ENCODE results near the gene CDH13.

The CDH13 gene

GRCh38 chr16:83561876-83562275, 935.1 kb downstream of the CDH13 start:
- DNase-seq (ENCODE audit: low read depth), result peak; percentile 45
- H3K9ac ChIP-seq (ENCODE audit: low read length), result no peak overlapping the region
- no peak overlapping the region for H3K4me3 ChIP-seq (ENCODE audit: low read length)
- H3K9me3 ChIP-seq (ENCODE audit: control insufficient read depth, low read length), result no peaks in the 10 kb centered on the region
- H3K27me3 ChIP-seq (replicated peaks; ENCODE audit: control insufficient read depth, insufficient read depth, low read length), result no peaks in the 10 kb centered on the region
- no peaks in the 10 kb centered on the region for H3K36me3 ChIP-seq (ENCODE audit: control insufficient read depth, insufficient read depth, low read length, severe bottlenecking)
- no peaks in the 10 kb centered on the region for H3K4me1 ChIP-seq (ENCODE audit: control insufficient read depth, insufficient read depth, low read length)

GRCh38 chr16:83568345-83568744, 941.6 kb downstream of the CDH13 start:
- no peaks in the 10 kb centered on the region for H3K4me1 ChIP-seq (ENCODE audit: control insufficient read depth, insufficient read depth, low read length)
- H3K36me3 ChIP-seq (ENCODE audit: control insufficient read depth, insufficient read depth, low read length, severe bottlenecking), result no peaks in the 10 kb centered on the region
- no peak overlapping the region for H3K9ac ChIP-seq (ENCODE audit: low read length)
- no peaks in the 10 kb centered on the region for H3K9me3 ChIP-seq (ENCODE audit: control insufficient read depth, low read length)
- H3K27me3 ChIP-seq (replicated peaks; ENCODE audit: control insufficient read depth, insufficient read depth, low read length), result no peaks in the 10 kb centered on the region
- H3K4me3 ChIP-seq (ENCODE audit: low read length), result no peak overlapping the region
- DNase-seq (ENCODE audit: low read depth), result no peak

- H3K4me1 ChIP-seq (ENCODE audit: control insufficient read depth, insufficient read depth, low read length), result no peaks in the 10 kb centered on the region
- no peak overlapping the region for H3K4me3 ChIP-seq (ENCODE audit: low read length)
- no peaks in the 10 kb centered on the region for H3K36me3 ChIP-seq (ENCODE audit: control insufficient read depth, insufficient read depth, low read length, severe bottlenecking)
- H3K9me3 ChIP-seq (ENCODE audit: control insufficient read depth, low read length), result no peaks in the 10 kb centered on the region
- peak; percentile 41 for DNase-seq (ENCODE audit: low read depth)
- H3K9ac ChIP-seq (ENCODE audit: low read length), result no peak overlapping the region
- no peaks in the 10 kb centered on the region for H3K27me3 ChIP-seq (replicated peaks; ENCODE audit: control insufficient read depth, insufficient read depth, low read length)
Measured at GRCh38 chr16:83574388-83574787, 947.6 kb downstream of the CDH13 start.

DNA sequence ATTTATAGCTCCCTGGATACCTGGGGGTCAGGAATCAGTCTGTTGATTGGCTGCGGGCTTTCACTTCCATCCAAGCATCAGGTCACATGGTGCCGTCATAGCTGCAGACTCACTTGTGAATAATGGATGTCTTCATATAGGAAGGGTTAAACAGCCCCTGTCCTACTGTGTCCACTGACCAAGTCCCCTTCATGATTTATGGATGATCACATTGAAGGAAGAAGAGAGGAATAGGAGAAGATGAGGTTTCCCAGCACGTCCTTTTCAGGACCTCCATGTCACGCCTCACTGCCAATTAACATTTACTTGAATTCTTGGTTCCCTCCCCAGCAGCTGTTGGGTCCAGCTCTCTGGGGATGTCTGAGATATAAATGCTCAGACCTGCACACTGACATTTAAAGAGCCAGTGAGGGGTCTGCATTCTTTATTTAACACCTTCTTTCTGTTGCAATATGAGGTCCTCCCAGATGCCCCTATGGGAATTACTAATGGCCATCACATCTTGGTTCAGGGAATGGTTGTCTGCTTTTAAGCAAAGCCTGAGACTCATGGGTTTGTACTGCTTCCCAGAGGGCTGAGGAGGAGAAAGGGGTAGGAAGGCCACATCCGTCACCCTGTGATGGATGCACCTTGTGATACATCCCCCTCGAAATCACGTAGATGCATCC, 950.4 kb downstream of the CDH13 start:
- no peak for DNase-seq (ENCODE audit: low read depth)
- no peaks in the 10 kb centered on the region for H3K36me3 ChIP-seq (ENCODE audit: control insufficient read depth, insufficient read depth, low read length, severe bottlenecking)
- no peaks in the 10 kb centered on the region for H3K4me1 ChIP-seq (ENCODE audit: control insufficient read depth, insufficient read depth, low read length)
- no peaks in the 10 kb centered on the region for H3K9me3 ChIP-seq (ENCODE audit: control insufficient read depth, low read length)
- no peak overlapping the region for H3K4me3 ChIP-seq (ENCODE audit: low read length)
- H3K27me3 ChIP-seq (replicated peaks; ENCODE audit: control insufficient read depth, insufficient read depth, low read length), result no peaks in the 10 kb centered on the region
- no peak overlapping the region for H3K9ac ChIP-seq (ENCODE audit: low read length)

GRCh38 chr16:83578171-83578570, 951.4 kb downstream of the CDH13 start:
- Histone ChIP-seq H3K4me1 (ENCODE audit: control insufficient read depth, insufficient read depth, low read length) (no peaks in the 10 kb centered on the region), H3K36me3 (ENCODE audit: control insufficient read depth, insufficient read depth, low read length, severe bottlenecking) (no peaks in the 10 kb centered on the region), H3K27me3 (replicated peaks; ENCODE audit: control insufficient read depth, insufficient read depth, low read length) (no peaks in the 10 kb centered on the region), H3K9me3 (ENCODE audit: control insufficient read depth, low read length) (no peaks in the 10 kb centered on the region), H3K9ac (ENCODE audit: low read length) (no peak overlapping the region), H3K4me3 (ENCODE audit: low read length) (no peak overlapping the region)
- no peak for DNase-seq (ENCODE audit: low read depth)

DNA sequence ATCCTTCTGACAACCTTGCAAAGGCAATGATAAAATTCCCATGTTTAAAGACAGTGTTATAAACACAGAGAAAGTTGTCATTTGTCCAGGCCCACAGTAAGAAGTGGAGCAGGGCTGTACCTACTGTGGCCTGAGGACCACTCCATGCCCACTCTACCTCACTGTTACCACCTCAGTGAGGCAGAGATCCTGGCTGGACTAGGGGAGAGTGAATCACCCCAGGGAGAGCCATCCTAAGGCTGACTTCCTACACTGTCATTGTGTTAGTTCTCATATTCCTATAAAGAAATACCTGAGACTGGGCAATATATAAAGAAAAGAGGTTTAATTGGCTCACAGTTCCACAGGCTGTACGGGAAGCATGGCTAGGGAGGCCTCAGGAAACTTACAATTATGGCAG, 952.3 kb downstream of the CDH13 start:
- no peaks in the 10 kb centered on the region for H3K9me3 ChIP-seq (ENCODE audit: control insufficient read depth, low read length)
- no peaks in the 10 kb centered on the region for H3K4me1 ChIP-seq (ENCODE audit: control insufficient read depth, insufficient read depth, low read length)
- no peaks in the 10 kb centered on the region for H3K27me3 ChIP-seq (replicated peaks; ENCODE audit: control insufficient read depth, insufficient read depth, low read length)
- DNase-seq (ENCODE audit: low read depth), result no peak
- H3K4me3 ChIP-seq (ENCODE audit: low read length), result no peak overlapping the region
- H3K36me3 ChIP-seq (ENCODE audit: control insufficient read depth, insufficient read depth, low read length, severe bottlenecking), result no peaks in the 10 kb centered on the region
- no peak overlapping the region for H3K9ac ChIP-seq (ENCODE audit: low read length)

DNA sequence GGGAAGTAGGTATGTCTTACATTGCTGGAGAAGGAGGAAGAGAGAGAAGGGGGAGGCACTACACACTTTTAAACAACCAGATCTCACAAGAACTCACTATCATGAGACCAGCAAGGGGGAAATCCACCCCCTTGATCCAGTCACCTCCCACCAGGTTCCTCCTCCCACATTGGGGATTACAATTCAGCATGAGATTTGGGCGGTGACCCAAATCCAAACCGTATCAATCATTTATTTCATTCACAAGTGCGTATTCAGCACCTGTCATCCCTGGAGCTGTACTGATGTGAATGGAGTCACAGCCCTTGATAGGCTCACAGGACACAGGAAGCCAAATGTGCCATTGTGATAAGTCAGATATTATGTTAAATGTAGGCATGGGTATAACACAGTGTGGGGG, 952.7 kb downstream of the CDH13 start:
- DNase-seq (ENCODE audit: low read depth), result no peak
- no peaks in the 10 kb centered on the region for H3K36me3 ChIP-seq (ENCODE audit: control insufficient read depth, insufficient read depth, low read length, severe bottlenecking)
- H3K9ac ChIP-seq (ENCODE audit: low read length), result no peak overlapping the region
- H3K4me1 ChIP-seq (ENCODE audit: control insufficient read depth, insufficient read depth, low read length), result no peaks in the 10 kb centered on the region
- H3K9me3 ChIP-seq (ENCODE audit: control insufficient read depth, low read length), result no peaks in the 10 kb centered on the region
- H3K27me3 ChIP-seq (replicated peaks; ENCODE audit: control insufficient read depth, insufficient read depth, low read length), result no peaks in the 10 kb centered on the region
- H3K4me3 ChIP-seq (ENCODE audit: low read length), result no peak overlapping the region

- no peak overlapping the region for H3K9ac ChIP-seq (ENCODE audit: low read length)
- H3K4me3 ChIP-seq (ENCODE audit: low read length), result no peak overlapping the region
- H3K4me1 ChIP-seq (ENCODE audit: control insufficient read depth, insufficient read depth, low read length), result no peaks in the 10 kb centered on the region
- H3K36me3 ChIP-seq (ENCODE audit: control insufficient read depth, insufficient read depth, low read length, severe bottlenecking), result no peaks in the 10 kb centered on the region
- DNase-seq (ENCODE audit: low read depth), result no peak
- peaks cover 4% of the 10 kb centered on the region for H3K27me3 ChIP-seq (replicated peaks; ENCODE audit: control insufficient read depth, insufficient read depth, low read length)
- no peaks in the 10 kb centered on the region for H3K9me3 ChIP-seq (ENCODE audit: control insufficient read depth, low read length)
Measured at GRCh38 chr16:83581082-83581481, 954.3 kb downstream of the CDH13 start.

- Histone ChIP-seq H3K36me3 (ENCODE audit: control insufficient read depth, insufficient read depth, low read length, severe bottlenecking) (no peaks in the 10 kb centered on the region), H3K27me3 (replicated peaks; ENCODE audit: control insufficient read depth, insufficient read depth, low read length) (peaks cover 4% of the 10 kb centered on the region), H3K4me1 (ENCODE audit: control insufficient read depth, insufficient read depth, low read length) (no peaks in the 10 kb centered on the region), H3K9me3 (ENCODE audit: control insufficient read depth, low read length) (no peaks in the 10 kb centered on the region), H3K4me3 (ENCODE audit: low read length) (no peak overlapping the region), H3K9ac (ENCODE audit: low read length) (no peak overlapping the region)
- DNase-seq (ENCODE audit: low read depth), result no peak
Measured at GRCh38 chr16:83581994-83582747, 955.4 kb downstream of the CDH13 start.

DNA sequence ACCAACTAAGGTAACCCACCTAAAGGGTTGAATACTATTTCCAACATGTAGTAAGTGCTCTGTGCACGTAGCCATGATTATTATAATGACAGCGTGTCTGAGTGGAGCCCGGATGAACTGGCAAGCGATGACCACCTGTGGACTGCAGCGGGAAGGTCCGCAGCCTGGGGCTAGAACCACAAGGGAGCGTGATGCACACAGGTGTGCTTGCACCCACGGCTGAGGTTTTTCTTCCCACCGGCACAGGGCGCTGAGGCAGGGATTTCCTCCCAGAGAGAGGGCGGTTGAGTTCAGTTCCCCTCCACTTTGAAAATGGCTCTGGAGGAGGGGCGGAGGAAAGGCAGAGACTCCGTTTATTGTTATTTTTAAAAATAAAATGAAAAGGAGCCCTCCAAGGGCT, 959.3 kb downstream of the CDH13 start:
- no peak overlapping the region for H3K4me3 ChIP-seq (ENCODE audit: low read length)
- no peaks in the 10 kb centered on the region for H3K9me3 ChIP-seq (ENCODE audit: control insufficient read depth, low read length)
- no peak for DNase-seq (ENCODE audit: low read depth)
- no peaks in the 10 kb centered on the region for H3K36me3 ChIP-seq (ENCODE audit: control insufficient read depth, insufficient read depth, low read length, severe bottlenecking)
- H3K27me3 ChIP-seq (replicated peaks; ENCODE audit: control insufficient read depth, insufficient read depth, low read length), result peaks cover 4% of the 10 kb centered on the region
- no peaks in the 10 kb centered on the region for H3K4me1 ChIP-seq (ENCODE audit: control insufficient read depth, insufficient read depth, low read length)
- no peak overlapping the region for H3K9ac ChIP-seq (ENCODE audit: low read length)

DNA sequence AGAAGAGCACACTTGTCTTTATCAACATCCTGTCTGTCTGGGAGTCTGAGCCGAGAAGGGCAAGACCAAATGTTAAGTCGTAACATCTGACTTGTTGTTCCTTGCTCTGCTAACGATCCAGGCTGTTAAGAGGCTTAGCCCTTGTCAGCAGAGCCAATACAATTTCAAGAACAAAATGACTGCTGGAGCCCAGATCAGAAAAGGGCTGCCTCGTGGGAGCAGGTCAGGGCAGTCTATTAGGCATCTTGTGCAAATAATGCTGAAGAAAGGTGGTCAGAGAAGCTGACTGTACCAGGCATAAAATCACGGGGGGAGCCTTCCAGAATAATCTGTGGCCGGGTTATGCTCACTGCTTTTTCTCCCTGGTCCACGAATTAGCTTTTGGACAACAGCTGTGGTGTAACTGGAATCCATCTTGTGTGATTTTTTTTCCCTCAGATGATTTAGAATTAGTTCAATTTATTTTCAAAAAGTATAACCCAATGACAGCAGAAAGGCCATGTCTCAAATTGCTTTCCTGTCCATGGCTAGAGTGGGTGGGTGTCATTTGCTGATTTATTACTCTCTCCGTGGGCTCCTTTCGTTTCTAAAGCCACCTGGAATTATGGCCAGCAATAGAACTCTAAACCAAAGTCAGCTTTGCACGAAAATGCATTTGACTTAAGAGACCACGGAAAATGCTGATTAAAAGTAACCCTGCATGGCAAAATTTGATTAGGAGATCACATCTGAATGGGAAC, 959.9 kb downstream of the CDH13 start:
- Histone ChIP-seq H3K9me3 (ENCODE audit: control insufficient read depth, low read length) (no peaks in the 10 kb centered on the region), H3K27me3 (replicated peaks; ENCODE audit: control insufficient read depth, insufficient read depth, low read length) (peaks cover 4% of the 10 kb centered on the region), H3K4me1 (ENCODE audit: control insufficient read depth, insufficient read depth, low read length) (no peaks in the 10 kb centered on the region), H3K36me3 (ENCODE audit: control insufficient read depth, insufficient read depth, low read length, severe bottlenecking) (no peaks in the 10 kb centered on the region), H3K9ac (ENCODE audit: low read length) (no peak overlapping the region), H3K4me3 (ENCODE audit: low read length) (no peak overlapping the region)
- DNase-seq (ENCODE audit: low read depth), result no peak

Data from adipocyte (in vitro differentiated cells).